ENCODE measurements around the gene OBP2A. TPM values are rescaled to one million over a fixed set of nuclear protein-coding genes. Genes with fewer than 3 reads are reported as not detected.

Gene OBP2A
- total and polyA plus RNA-seq, 2 donors (not counting 1 experiment from before 2014, with no cell fraction given) = not detected

DNA sequence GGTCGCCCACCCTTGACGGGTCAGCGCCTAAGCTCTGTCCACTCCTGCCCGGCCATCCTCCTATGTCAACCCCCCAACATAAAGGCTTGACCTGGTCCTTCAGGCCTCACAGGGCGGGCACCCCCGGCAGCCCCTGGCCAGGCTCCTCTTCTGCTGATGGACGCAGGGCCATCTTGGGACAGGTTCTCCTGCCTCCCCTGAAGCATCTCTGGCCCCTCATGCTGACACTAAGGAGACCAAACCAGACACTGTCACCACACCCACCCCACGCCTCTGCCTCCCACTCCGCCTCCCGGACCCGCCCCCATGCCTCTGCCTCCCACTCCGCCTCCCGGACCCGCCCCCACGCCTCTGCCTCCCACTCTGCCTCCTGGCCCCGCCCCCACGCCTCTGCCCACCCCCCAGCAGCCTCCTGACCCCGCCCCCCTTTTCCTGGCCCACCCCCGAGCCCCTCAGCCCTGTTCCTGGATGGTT lies 6.8 kb downstream of the OBP2A start:
- intact Hi-C loops (cut with micrococcal nuclease) = no loop called here
- ATAC-seq (ENCODE audit: low read depth) (no peak), DNase-seq (no peak)
- Histone ChIP-seq H3K9ac (ENCODE audit: low read length) (no peak overlapping the region), H3K36me3 (replicated peaks in 1 of 2; ENCODE audit: control extremely low read depth in 1 of 2, control insufficient read depth in 1 of 2, extremely low read depth in 1 of 2, insufficient read depth in 2 of 2, low read length in 1 of 2) (no peaks in the 10 kb centered on the region), H3K9me3 (ENCODE audit: control extremely low read depth in 1 of 3, control insufficient read depth in 2 of 3, insufficient read depth in 1 of 3, low read length in 2 of 3) (peaks cover 0 to 9% (median 0%) of the 10 kb centered on the region in 3 donors), H3K27me3 (replicated peaks in 1 of 4; ENCODE audit: control extremely low read depth in 1 of 4, control insufficient read depth in 3 of 4, insufficient read depth in 4 of 4, low read length in 3 of 4) (no peaks in the 10 kb centered on the region), H4K20me1 (ENCODE audit: control insufficient read depth, insufficient read depth, low read length, poor library complexity, severe bottlenecking) (no peaks in the 10 kb centered on the region), H3K27ac (ENCODE audit: low read length in 2 of 2) (no peak overlapping the region), H3K4me2 (replicated peaks; ENCODE audit: low read depth, low read length, poor library complexity, severe bottlenecking) (no peak overlapping the region), H3K4me1 (ENCODE audit: control insufficient read depth in 2 of 2, insufficient read depth in 2 of 2, low read length in 2 of 2) (no peaks in the 10 kb centered on the region), H3K79me2 (ENCODE audit: control insufficient read depth, insufficient read depth, low read length) (no peaks in the 10 kb centered on the region), H2AFZ (ENCODE audit: insufficient read depth, low read depth, low read length, poor library complexity, severe bottlenecking) (no peak overlapping the region), H3K4me3 (ENCODE audit: control extremely low read depth in 1 of 5, extremely low read depth in 1 of 5, insufficient read depth in 1 of 5, low read depth in 2 of 5, low read length in 4 of 5) (no peak overlapping the region)
- H3K4me3 Mint-ChIP-seq = no peak overlapping the region
- H3K27me3 Mint-ChIP-seq = no peaks in the 10 kb centered on the region
- H3K27ac Mint-ChIP-seq = no peak overlapping the region
- TF ChIP-seq, protein P1, sequence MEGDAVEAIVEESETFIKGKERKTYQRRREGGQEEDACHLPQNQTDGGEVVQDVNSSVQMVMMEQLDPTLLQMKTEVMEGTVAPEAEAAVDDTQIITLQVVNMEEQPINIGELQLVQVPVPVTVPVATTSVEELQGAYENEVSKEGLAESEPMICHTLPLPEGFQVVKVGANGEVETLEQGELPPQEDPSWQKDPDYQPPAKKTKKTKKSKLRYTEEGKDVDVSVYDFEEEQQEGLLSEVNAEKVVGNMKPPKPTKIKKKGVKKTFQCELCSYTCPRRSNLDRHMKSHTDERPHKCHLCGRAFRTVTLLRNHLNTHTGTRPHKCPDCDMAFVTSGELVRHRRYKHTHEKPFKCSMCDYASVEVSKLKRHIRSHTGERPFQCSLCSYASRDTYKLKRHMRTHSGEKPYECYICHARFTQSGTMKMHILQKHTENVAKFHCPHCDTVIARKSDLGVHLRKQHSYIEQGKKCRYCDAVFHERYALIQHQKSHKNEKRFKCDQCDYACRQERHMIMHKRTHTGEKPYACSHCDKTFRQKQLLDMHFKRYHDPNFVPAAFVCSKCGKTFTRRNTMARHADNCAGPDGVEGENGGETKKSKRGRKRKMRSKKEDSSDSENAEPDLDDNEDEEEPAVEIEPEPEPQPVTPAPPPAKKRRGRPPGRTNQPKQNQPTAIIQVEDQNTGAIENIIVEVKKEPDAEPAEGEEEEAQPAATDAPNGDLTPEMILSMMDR (IDR thresholded peaks at IDR 0.05) = no peak
- TF ChIP-seq EZH2 (IDR thresholded peaks at IDR 0.05; ENCODE audit: borderline replicate concordance, insufficient read depth, low read depth, low read length, poor library complexity, severe bottlenecking) = no peak
- CTCF ChIA-PET = no interaction called here
- H3K9me3 Mint-ChIP-seq (ENCODE audit: insufficient read depth) = peaks cover 3% of the 10 kb centered on the region
- no peaks in the 10 kb centered on the region for H3K4me1 Mint-ChIP-seq
- 98% methylated on average over 7 of the region's 19 CpGs for WGBS (ENCODE audit: insufficient coverage)
- POLR2A ChIA-PET = no interaction called here

GRCh38 chr9:135554718-135555117 lies 8.8 kb downstream of the OBP2A start:
- Mint-ChIP-seq H3K4me3 (no peak overlapping the region), H3K4me1 (no peaks in the 10 kb centered on the region), H3K27me3 (peaks cover 2% of the 10 kb centered on the region), H3K9me3 (ENCODE audit: insufficient read depth) (peaks cover 3% of the 10 kb centered on the region), H3K27ac (no peak overlapping the region)
- Histone ChIP-seq H3K9ac (ENCODE audit: low read length) (no peak overlapping the region), H4K20me1 (ENCODE audit: control insufficient read depth, insufficient read depth, low read length, poor library complexity, severe bottlenecking) (no peaks in the 10 kb centered on the region), H3K27me3 (replicated peaks in 1 of 4; ENCODE audit: control extremely low read depth in 1 of 4, control insufficient read depth in 3 of 4, insufficient read depth in 4 of 4, low read length in 3 of 4) (peaks cover 0 to 2% (median 0%) of the 10 kb centered on the region in 4 experiments), H2AFZ (ENCODE audit: insufficient read depth, low read depth, low read length, poor library complexity, severe bottlenecking) (no peak overlapping the region), H3K36me3 (replicated peaks in 1 of 2; ENCODE audit: control extremely low read depth in 1 of 2, control insufficient read depth in 1 of 2, extremely low read depth in 1 of 2, insufficient read depth in 2 of 2, low read length in 1 of 2) (no peaks in the 10 kb centered on the region), H3K9me3 (ENCODE audit: control extremely low read depth in 1 of 3, control insufficient read depth in 2 of 3, insufficient read depth in 1 of 3, low read length in 2 of 3) (peaks cover 0 to 9% (median 0%) of the 10 kb centered on the region in 3 donors), H3K79me2 (ENCODE audit: control insufficient read depth, insufficient read depth, low read length) (no peaks in the 10 kb centered on the region), H3K4me2 (replicated peaks; ENCODE audit: low read depth, low read length, poor library complexity, severe bottlenecking) (no peak overlapping the region), H3K4me3 (ENCODE audit: control extremely low read depth in 1 of 5, extremely low read depth in 1 of 5, insufficient read depth in 1 of 5, low read depth in 2 of 5, low read length in 4 of 5) (no peak overlapping the region), H3K27ac (ENCODE audit: low read length in 2 of 2) (no peak overlapping the region), H3K4me1 (ENCODE audit: control insufficient read depth in 2 of 2, insufficient read depth in 2 of 2, low read length in 2 of 2) (no peaks in the 10 kb centered on the region)
- ATAC-seq (ENCODE audit: low read depth) = no peak
- TF ChIP-seq, protein P1 (IDR thresholded peaks at IDR 0.05) = no peak
- no peak for TF ChIP-seq EZH2 (IDR thresholded peaks at IDR 0.05; ENCODE audit: borderline replicate concordance, insufficient read depth, low read depth, low read length, poor library complexity, severe bottlenecking)
- ChIA-PET POLR2A (no interaction called here), CTCF (no interaction called here)
- DNase-seq = no peak
- intact Hi-C loops (cut with micrococcal nuclease) = no loop called here
- 92% methylated on average over 4 of the region's 4 CpGs for WGBS (ENCODE audit: insufficient coverage)
